OCI-LY3 (cell line): Measurements from ENCODE around the gene LTN1.

ENCODE experiments used
- EZH2phosphoT487 ChIP-seq: fragments of 200-600 bp; shearing (Covaris generic); IDR thresholded peaks from 2 replicates; pipeline ENCODE4 v1.6.1; 2018; ENCODE audit warnings: antibody characterized with exemption, mixed run types, low read depth
- TF ChIP-seq, protein P1 (sequence below): fragments of 200-600, 300-600 bp; sonication (generic); IDR thresholded peaks from 2 replicates; pipeline ENCODE4 v1.5.1; 2014; ENCODE audit warnings: antibody characterized with exemption, low read length, low read depth

DNA sequence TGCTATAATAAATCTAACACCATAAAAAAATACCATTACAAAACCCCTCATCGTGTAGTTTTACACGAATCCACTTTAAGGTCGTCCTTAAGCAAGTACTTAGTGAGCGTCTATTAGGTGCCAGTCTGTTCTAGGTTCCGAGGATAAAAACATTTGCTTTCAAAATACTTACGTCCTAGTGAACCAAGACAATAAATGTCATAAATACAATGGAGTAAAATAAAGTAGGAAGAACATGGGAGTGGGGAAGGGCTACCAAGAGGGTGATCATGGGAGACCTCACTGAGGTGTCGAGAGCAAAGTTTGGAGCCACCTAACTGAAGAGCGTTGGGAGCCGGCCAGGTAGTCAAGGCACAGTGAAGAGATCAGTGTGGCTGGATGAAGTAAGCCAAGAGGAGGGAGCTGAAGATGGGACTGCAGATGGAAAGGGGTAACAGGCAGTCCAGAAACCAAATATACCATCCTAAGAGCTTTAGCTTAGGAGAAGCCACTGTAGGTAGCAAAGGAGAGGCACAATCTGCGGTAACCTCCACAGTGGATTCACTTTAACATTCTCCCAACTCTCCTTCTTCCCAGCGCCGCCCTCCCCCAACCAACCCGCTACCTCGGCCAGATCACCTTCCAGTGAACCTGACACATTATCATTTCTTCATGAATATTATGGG lies 684 bp downstream of the LTN1 start:
- TF ChIP-seq, protein P1, sequence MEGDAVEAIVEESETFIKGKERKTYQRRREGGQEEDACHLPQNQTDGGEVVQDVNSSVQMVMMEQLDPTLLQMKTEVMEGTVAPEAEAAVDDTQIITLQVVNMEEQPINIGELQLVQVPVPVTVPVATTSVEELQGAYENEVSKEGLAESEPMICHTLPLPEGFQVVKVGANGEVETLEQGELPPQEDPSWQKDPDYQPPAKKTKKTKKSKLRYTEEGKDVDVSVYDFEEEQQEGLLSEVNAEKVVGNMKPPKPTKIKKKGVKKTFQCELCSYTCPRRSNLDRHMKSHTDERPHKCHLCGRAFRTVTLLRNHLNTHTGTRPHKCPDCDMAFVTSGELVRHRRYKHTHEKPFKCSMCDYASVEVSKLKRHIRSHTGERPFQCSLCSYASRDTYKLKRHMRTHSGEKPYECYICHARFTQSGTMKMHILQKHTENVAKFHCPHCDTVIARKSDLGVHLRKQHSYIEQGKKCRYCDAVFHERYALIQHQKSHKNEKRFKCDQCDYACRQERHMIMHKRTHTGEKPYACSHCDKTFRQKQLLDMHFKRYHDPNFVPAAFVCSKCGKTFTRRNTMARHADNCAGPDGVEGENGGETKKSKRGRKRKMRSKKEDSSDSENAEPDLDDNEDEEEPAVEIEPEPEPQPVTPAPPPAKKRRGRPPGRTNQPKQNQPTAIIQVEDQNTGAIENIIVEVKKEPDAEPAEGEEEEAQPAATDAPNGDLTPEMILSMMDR, result no peak
- no peak for TF ChIP-seq EZH2phosphoT487
